Effector memory CD4-positive, alpha-beta T cell (primary cell): ENCODE measurements around the gene TTC12.

Experiments
- DNase-seq, 3 donors: peaks; one replicate each; pipeline ENCODE4 v3.0.0-alpha.2; 2020
- H3K27ac ChIP-seq: 2 replicates; pipeline ENCODE4 v1.7.0; 2013; ENCODE audit warnings: mild to moderate bottlenecking, low read length, moderate library complexity; ENCODE audit not compliant: insufficient read depth, poor library complexity, severe bottlenecking
- H3K27me3 ChIP-seq: replicated peaks from 2 replicates; pipeline ENCODE4 v1.7.0; 2013; ENCODE audit warnings: mild to moderate bottlenecking, low read length; ENCODE audit not compliant: insufficient read depth, control insufficient read depth, poor library complexity, severe bottlenecking
- H3K36me3 ChIP-seq: 2 replicates; pipeline ENCODE4 v1.7.0; 2013; ENCODE audit warnings: mild to moderate bottlenecking, low read length, moderate library complexity; ENCODE audit not compliant: control insufficient read depth, insufficient read depth
- H3K4me1 ChIP-seq: 2 replicates; pipeline ENCODE4 v1.7.0; 2013; ENCODE audit warnings: low read length, mild to moderate bottlenecking; ENCODE audit not compliant: control insufficient read depth, insufficient read depth, poor library complexity, severe bottlenecking
- H3K4me3 ChIP-seq: 2 replicates; pipeline ENCODE4 v1.7.0; 2013; ENCODE audit warnings: low read length, low read depth, mild to moderate bottlenecking; ENCODE audit not compliant: insufficient read depth, poor library complexity, severe bottlenecking
- H3K9me3 ChIP-seq: 2 replicates; pipeline ENCODE4 v1.7.0; 2013; ENCODE audit warnings: mild to moderate bottlenecking, low read length, moderate library complexity; ENCODE audit not compliant: control insufficient read depth

The TTC12 gene

DNA sequence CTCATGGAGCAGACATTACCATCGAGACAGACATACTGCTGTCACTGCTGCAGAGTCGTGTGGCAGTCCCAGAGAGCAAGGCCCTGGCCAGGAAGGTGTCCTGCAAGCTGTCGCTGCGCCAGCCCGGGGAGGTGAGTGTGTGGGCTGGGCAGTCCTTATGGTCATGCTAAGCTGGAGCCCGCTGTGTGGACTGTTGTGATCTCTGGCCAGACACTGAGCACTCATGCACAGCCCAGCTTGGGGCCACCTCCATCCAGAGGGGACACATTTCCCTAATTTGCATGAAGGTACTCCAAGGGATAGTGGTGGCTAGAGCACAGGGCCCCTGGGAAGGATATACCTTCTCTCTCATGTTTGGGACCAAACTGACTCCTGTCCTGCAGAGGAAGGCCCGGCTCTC, 82.8 kb downstream of the TTC12 start:
- H3K9me3 ChIP-seq, result no peaks in the 10 kb centered on the region
- no peak overlapping the region for H3K4me3 ChIP-seq
- no peak overlapping the region for H3K27ac ChIP-seq
- DNase-seq, result no peak
- no peaks in the 10 kb centered on the region for H3K27me3 ChIP-seq
- H3K36me3 ChIP-seq, result no peaks in the 10 kb centered on the region
- H3K4me1 ChIP-seq, result no peaks in the 10 kb centered on the region

- Histone ChIP-seq H3K36me3 (no peaks in the 10 kb centered on the region), H3K27me3 (no peaks in the 10 kb centered on the region), H3K27ac (no peak overlapping the region), H3K9me3 (no peaks in the 10 kb centered on the region), H3K4me1 (no peaks in the 10 kb centered on the region), H3K4me3 (no peak overlapping the region)
- DNase-seq, result no peak
Observed at GRCh38 chr11:113397821-113398220, 83.4 kb downstream of the TTC12 start.

- Histone ChIP-seq H3K4me3 (no peak overlapping the region), H3K9me3 (no peaks in the 10 kb centered on the region), H3K36me3 (no peaks in the 10 kb centered on the region), H3K4me1 (no peaks in the 10 kb centered on the region), H3K27me3 (no peaks in the 10 kb centered on the region), H3K27ac (no peak overlapping the region)
- no peak for DNase-seq
Observed at GRCh38 chr11:113398669-113399430, 84.5 kb downstream of the TTC12 start.

DNA sequence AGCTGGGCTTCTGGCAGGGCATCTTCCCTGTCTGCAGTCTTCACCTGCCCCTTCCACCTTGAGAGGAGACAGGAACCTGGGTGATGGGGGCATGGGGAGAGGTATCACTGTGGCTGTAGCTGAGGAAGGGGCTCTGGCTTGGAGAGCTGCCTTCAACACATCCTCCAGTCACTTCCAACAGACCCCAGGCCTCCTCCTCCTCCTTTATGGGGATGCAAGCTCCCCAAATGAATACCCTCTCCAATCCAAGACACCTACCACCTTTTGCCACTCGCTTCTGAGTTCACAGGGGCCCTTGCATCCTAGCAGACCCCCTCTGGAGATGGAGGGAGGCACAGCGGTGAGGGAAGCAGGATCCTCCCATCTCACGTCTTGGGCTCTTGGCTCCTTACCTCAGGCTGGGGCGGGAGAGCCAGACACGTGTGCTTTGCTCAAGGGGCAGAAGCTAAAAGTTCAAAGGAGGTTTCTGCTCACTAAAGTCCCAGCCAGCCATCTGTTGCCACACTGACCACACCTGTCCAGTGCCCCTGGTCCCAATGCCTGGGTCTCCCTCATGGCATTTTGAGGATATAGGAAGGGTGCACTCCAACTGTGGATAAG, 86.3 kb downstream of the TTC12 start:
- no peaks in the 10 kb centered on the region for H3K27me3 ChIP-seq
- DNase-seq, result no peak
- no peak overlapping the region for H3K4me3 ChIP-seq
- H3K27ac ChIP-seq, result no peak overlapping the region
- no peaks in the 10 kb centered on the region for H3K9me3 ChIP-seq
- H3K4me1 ChIP-seq, result no peaks in the 10 kb centered on the region
- H3K36me3 ChIP-seq, result no peaks in the 10 kb centered on the region

- Histone ChIP-seq H3K4me3 (no peak overlapping the region), H3K36me3 (no peaks in the 10 kb centered on the region), H3K4me1 (no peaks in the 10 kb centered on the region), H3K9me3 (no peaks in the 10 kb centered on the region), H3K27me3 (no peaks in the 10 kb centered on the region), H3K27ac (no peak overlapping the region)
- no peak for DNase-seq
Observed at GRCh38 chr11:113401718-113402117, 87.3 kb downstream of the TTC12 start.

- Histone ChIP-seq H3K27ac (no peak overlapping the region), H3K36me3 (no peaks in the 10 kb centered on the region), H3K27me3 (no peaks in the 10 kb centered on the region), H3K9me3 (no peaks in the 10 kb centered on the region), H3K4me1 (no peaks in the 10 kb centered on the region), H3K4me3 (no peak overlapping the region)
- no peak for DNase-seq
Observed at GRCh38 chr11:113404859-113405430, 90.6 kb downstream of the TTC12 start.

GRCh38 chr11:113405724-113406478, 91.5 kb downstream of the TTC12 start:
- Histone ChIP-seq H3K4me3 (no peak overlapping the region), H3K36me3 (no peaks in the 10 kb centered on the region), H3K9me3 (no peaks in the 10 kb centered on the region), H3K27me3 (no peaks in the 10 kb centered on the region), H3K4me1 (no peaks in the 10 kb centered on the region), H3K27ac (no peak overlapping the region)
- DNase-seq, result no peak

DNA sequence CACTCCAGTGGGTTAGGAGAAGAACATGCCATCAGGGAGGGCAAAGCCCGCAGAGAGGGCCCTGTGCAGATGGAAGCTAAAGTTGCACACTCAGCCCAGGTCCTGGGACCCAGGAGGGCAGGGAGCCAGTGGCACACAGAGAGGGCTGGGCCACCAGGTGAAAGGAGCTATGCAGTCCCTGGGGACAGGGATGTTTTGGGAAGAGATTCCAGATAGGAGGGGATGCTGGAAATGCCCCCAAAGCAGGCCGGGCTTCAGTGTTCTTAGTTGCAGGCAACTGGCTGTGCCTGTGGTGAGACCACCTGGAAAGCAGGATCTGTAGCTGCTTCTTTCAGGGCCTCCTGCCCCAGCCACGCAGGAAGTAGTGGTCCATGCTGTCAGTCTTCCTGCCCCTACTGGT, 92.8 kb downstream of the TTC12 start:
- H3K27ac ChIP-seq, result no peak overlapping the region
- no peaks in the 10 kb centered on the region for H3K9me3 ChIP-seq
- no peak for DNase-seq
- no peaks in the 10 kb centered on the region for H3K4me1 ChIP-seq
- no peaks in the 10 kb centered on the region for H3K27me3 ChIP-seq
- no peak overlapping the region for H3K4me3 ChIP-seq
- no peaks in the 10 kb centered on the region for H3K36me3 ChIP-seq

DNA sequence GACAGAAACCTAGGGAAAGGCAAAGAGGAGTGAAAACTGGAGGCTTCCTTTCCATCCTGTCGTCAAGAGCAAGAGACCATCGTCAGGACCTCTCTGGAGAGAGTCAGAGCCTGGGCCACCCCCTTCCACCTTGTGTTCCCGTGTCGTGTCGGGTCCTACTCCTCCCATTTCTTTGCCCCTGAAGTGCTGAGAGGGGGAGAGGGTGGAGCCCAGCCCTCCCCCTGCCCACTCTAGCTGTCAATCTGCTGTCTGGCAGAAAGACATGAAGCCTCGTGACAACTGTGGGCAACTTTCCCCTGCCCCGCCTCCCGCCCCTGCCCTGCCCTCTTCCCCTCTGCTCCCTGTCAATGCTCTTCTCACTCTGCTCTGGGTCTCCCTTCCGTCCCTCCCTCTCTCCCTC, 93.8 kb downstream of the TTC12 start:
- Histone ChIP-seq H3K4me1 (no peaks in the 10 kb centered on the region), H3K36me3 (no peaks in the 10 kb centered on the region), H3K27ac (no peak overlapping the region), H3K9me3 (no peaks in the 10 kb centered on the region), H3K4me3 (no peak overlapping the region), H3K27me3 (no peaks in the 10 kb centered on the region)
- DNase-seq, result no peak

DNA sequence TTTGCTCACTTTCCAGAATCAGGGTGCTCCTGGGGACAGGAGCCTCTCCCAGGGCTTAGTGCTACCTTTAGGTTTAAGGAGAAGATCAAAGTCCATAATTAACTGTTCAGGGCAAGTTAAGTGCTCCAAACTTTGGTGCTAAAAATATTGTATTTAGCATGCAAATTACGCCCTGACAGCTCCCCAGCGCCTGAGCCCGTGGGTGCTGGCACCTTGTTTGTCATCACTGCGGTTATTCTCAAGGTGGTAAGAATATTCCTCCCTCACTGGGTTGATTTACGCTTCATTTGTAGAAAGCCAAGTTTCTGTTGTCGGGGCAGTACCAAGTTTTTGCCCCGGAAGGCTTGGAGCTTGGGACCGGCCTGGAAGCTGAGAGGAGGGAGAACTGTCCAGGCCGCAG, 94.5 kb downstream of the TTC12 start:
- no peak overlapping the region for H3K27ac ChIP-seq
- H3K36me3 ChIP-seq, result no peaks in the 10 kb centered on the region
- no peak overlapping the region for H3K4me3 ChIP-seq
- H3K27me3 ChIP-seq, result no peaks in the 10 kb centered on the region
- no peaks in the 10 kb centered on the region for H3K9me3 ChIP-seq
- no peak for DNase-seq
- H3K4me1 ChIP-seq, result no peaks in the 10 kb centered on the region
